ENCODE data around the gene CDC16.
"Not testable (repeated sequence)": the region's sequence is repeated elsewhere in the genome, so short reads cannot be mapped to it uniquely, and the experiment has no call there.

CDC16 gene

GRCh38 chr13:114228176-114228575 lies 6.5 kb upstream of the CDC16 start:
- no peak for DNase-seq (ENCODE audit: low spot score)

DNA sequence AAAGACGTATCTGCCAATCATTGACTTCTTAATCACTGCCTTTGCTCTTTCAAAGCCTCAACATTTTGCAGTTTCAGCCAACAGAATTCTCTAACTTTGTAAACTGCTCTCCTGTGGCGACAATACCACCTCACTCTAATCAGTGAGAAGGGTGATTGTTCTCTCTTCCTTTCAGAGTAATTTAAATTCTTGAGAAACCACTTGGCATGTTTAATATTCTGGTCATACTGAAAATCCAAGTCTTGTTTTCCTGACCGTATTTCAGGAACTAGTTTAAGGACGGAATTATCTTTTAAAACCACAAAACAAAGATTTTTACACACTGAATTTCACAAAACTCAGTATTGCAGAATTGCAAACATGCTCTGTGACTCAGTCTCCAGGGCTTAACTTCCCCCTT lies 5.2 kb upstream of the CDC16 start:
- DNase-seq (ENCODE audit: low spot score) = no peak

- DNase-seq (ENCODE audit: low spot score) = no peak
Measured at GRCh38 chr13:114230117-114230516, 4.6 kb upstream of the CDC16 start.

GRCh38 chr13:114230575-114230974 lies 4.1 kb upstream of the CDC16 start:
- no peak for DNase-seq (ENCODE audit: low spot score)

- no peak for DNase-seq (ENCODE audit: low spot score)
Measured at GRCh38 chr13:114231886-114232285, 2.8 kb upstream of the CDC16 start.

DNA sequence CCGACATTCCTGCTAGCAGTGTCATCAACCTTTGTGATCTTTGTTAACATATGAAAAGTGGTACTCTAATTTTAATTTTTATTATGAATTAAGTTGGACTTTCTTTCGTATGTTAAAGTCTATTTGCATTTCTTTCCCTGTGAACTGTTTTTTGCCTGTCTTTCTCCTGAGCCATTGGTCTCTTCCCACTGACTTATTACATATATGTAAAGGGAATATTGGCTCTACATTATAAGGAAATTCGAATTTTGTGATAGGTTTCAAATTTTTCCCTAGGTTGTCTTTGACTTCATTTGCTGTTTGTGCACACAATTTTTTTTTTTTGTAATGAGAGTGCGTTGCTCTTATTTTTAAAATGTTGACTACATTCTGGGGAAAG lies 442 bp upstream of the CDC16 start:
- no peak for DNase-seq (ENCODE audit: low spot score)

DNA sequence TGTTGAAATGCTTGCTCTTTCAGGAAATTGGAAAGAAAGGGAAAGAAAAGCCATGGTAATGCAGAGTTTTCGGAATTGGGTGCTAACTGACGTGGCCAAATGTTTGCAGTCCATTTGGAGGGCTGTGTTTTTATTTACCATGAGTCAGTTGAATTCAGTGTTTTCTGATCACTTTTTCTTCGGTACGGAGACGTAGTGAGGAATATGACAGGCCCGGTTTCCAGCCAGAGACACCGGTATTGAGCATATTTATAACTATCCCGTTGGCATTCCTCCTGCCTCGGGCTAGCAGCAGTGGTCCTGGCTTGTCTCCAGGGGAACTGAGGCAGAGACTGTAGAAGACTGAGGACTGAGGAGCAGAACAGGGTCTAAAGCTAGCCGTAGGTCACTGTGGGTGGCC lies 1.0 kb downstream of the CDC16 start:
- no peak for DNase-seq (ENCODE audit: low spot score)

- DNase-seq (ENCODE audit: low spot score) = no peak
Measured at GRCh38 chr13:114236227-114236626, 1.5 kb downstream of the CDC16 start.

GRCh38 chr13:114237415-114238112 lies 2.9 kb downstream of the CDC16 start:
- DNase-seq (ENCODE audit: low spot score) = no peak

GRCh38 chr13:114241918-114242317 lies 7.2 kb downstream of the CDC16 start:
- no peak for DNase-seq (ENCODE audit: low spot score)

DNA sequence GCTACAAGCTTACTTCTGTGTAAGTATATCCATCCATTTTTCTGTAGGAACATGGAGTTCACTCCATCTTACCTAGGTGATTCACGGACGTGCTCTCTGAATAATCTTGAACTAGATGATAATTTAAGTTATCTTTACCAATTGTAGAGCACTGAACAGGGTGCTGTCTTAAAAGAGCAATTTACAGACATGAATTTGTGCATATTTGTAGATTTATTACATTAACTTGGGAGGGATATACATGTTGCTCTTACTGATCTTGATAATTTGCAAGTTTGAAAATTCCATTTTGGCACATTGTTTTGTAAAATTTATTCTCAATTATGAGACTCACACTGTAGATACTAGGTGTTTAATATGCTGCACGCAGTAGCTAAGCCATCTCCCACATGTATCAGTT lies 9.3 kb downstream of the CDC16 start:
- no peak for DNase-seq (ENCODE audit: low spot score)

- no peak for DNase-seq (ENCODE audit: low spot score)
Measured at GRCh38 chr13:114244637-114245036, 9.9 kb downstream of the CDC16 start.

DNA sequence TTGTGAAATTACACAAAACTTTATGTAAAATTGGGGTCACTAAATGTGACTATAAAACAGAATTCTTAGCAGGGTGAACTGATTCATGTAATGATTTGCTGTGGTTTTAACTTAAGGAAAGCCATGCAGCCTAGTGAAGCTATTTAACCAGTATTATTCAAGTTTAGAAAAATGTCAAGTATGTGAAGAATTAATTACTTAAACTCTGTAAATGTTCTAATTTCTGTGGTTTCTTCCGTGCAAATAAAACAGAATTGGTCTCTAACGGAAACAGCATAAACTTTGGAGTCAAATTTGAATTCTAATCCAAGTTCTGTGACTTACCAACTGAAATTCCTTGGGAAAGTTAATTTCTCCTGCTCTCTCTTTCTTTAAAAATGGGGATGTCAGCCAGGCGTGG lies 13.3 kb downstream of the CDC16 start:
- DNase-seq (ENCODE audit: low spot score) = no peak

DNA sequence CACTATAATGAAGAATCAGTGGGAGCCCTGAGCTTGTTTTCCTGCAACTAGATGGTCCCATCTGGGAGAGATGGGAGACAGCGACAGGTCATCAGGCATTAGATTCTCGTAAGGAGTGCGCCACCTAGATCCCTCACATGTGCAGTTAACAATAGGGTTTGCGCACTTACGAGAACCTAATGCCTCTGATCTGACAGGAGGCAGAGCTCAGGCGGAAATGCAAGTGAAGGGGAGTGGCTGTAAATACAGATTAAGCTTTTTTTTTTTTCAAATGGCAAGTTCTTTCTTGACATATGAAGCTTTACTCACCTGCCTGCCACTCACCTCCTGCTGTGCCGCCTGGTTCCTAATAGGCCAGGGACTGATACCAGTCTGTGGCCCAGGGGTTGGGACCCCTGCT lies 14.4 kb downstream of the CDC16 start:
- DNase-seq (ENCODE audit: low spot score) = no peak

- DNase-seq (ENCODE audit: low spot score) = not testable (repeated sequence)
Measured at GRCh38 chr13:114251639-114252440, 17.1 kb downstream of the CDC16 start.

DNA sequence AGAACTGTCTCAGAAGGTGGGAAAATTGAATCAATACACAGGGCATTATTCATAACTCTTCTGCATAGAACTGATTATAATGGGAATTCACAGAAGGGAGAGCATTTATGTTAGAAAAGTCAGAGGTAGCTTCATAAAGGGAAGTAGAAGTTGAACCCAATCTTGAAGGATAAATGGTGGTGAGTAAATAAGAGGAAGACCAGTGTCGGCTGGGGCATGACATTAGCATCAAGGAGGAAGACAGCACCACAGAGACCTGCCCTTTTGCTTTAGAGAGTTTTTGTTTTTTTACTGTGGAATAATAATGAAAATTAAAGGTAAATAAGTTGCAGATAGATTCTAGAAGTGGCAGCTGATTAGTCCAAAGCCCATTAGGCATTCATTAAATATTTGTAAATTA lies 21.9 kb downstream of the CDC16 start:
- no peak for DNase-seq (ENCODE audit: low spot score)

DNA sequence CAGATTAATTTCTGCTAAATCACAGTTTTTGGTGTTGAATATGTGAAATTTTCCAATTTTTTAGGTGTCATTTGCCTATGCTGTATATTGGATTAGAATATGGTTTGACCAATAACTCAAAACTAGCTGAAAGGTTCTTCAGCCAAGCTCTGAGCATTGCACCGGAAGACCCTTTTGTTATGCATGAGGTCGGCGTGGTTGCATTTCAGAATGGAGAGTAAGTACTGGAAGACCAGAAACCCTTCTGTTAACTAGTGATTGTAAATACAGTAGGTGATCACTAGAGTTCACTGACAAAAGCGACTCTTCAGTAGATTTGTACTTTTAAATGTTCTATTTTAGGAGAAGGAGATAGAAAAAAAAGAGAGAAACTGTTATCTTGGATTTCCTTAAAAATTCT lies 22.3 kb downstream of the CDC16 start:
- DNase-seq (ENCODE audit: low spot score) = no peak

GRCh38 chr13:114258589-114258988 lies 23.9 kb downstream of the CDC16 start:
- DNase-seq (ENCODE audit: low spot score) = no peak

DNA sequence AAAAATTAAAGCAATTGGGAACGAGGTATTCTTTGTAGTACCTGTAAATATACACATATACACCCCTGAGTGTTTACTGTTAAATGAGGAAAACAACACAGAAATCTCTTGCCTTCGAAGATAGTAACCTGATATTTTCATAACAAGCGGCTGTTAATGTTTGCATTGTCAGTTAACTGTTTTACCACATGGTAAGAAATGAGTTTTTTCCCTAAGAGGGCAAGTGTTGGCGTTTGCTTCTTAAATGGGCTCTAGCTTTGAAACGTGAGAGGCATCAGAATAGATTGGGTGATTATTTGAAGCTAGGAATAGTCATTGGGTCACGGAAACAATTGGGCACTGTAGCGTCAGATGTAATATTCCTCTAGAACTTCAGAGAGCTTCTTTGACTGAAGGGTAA lies 24.7 kb downstream of the CDC16 start:
- no peak for DNase-seq (ENCODE audit: low spot score)

- no peak for DNase-seq (ENCODE audit: low spot score)
Measured at GRCh38 chr13:114259974-114260373, 25.3 kb downstream of the CDC16 start.

DNA sequence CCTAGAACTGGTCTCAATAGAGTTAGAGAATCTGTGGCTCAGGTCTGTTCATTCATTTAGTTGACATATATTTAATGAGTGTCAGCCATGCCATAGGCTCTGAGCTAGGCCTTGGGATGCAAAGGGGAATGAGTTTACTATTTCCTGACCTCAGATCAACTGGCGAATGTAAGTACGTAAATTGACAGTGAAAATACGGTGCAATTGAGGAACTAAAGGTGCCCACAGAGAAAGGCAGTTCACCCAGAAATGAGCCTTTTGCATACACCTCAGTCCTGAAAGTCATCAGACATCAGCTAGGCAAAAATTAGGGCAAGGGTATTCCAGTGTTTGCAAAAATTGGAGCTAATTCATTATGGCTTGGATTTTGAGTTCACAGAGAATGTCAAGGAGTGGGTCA lies 26.1 kb downstream of the CDC16 start:
- no peak for DNase-seq (ENCODE audit: low spot score)

GRCh38 chr13:114261328-114261965 lies 26.8 kb downstream of the CDC16 start:
- no peak for DNase-seq (ENCODE audit: low spot score)

DNA sequence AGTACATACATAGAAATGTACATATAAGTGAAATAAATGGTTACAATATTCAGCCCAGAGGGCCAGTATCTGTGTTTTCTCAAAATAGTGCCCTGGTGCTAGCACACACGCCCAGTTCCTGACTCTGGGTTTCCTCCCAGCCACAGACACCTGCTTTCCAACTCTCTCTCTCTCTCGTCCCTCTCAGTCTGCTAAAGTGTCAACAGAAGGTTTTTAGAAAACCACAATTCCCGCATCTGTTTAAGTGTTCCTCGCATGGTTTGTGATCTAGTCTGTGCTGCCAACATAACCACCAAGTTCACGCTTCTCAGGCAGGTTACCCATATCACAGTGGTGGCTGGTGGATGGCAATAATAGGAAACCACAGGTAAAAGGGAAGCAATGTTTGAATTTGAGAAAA lies 28.9 kb downstream of the CDC16 start:
- no peak for DNase-seq (ENCODE audit: low spot score)
